Left hindlimb (tissue), 1 donor: Measurements from ENCODE around the gene KRTAP10-9.
"Not testable (repeated sequence)": the region's sequence is repeated elsewhere in the genome, so short reads cannot be mapped to it uniquely, and the experiment has no call there.

Experiments used
- DNase-seq: peaks from one replicate; pipeline ENCODE4 v3.0.0-alpha.2; 2018

The KRTAP10-9 gene

DNA sequence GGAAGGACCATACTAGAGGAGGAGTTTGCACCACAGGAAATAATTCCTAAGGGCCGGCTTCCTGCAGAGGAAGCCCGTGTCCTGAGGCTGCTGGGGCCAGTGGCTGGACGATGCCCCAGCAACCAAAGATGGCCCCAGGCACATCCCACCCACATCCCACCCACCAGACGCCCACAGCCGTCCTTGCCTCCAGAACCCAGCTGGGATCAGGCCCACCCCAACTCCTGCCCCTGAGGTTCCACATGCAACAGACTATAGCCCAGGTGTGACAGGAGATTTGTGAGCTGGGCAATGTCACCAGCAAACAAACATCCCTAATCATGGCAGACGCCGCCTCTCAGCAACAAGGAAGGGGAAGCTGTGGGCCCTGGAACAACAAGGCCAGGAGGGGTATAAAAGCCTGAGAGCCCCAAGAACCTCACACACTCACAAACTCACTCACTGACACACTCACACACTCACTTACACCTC, at the start of gene KRTAP10-9:
TSS of gene KRTAP10-9 (plus strand) at position 421 of the 471 bp plus-strand sequence. CDS start 79 bp downstream, outside the sequence.
- DNase-seq, result no peak

GRCh38 chr21:44578371-44579055, 48.4 kb upstream of the KRTAP10-9 start:
- DNase-seq, result no peak

- no peak for DNase-seq
These were observed 47.6 kb upstream of the KRTAP10-9 start for GRCh38 chr21:44579056-44579832.

DNA sequence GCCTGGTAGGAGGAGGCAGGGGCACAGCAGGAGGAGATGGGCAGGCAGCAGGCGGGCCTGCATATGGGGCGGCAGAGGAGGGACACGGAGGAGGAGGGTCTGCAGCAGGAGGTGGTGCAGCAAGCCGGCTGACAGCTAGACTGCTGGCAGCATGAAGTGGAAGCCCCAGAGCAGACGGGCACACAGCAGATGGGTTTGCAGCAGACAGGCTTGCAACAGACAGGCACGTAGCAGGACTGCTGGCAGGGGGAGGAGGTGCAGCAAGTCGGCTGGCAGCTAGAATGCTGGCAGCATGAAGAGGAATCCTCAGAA, 47.1 kb upstream of the KRTAP10-9 start:
- no peak for DNase-seq

DNA sequence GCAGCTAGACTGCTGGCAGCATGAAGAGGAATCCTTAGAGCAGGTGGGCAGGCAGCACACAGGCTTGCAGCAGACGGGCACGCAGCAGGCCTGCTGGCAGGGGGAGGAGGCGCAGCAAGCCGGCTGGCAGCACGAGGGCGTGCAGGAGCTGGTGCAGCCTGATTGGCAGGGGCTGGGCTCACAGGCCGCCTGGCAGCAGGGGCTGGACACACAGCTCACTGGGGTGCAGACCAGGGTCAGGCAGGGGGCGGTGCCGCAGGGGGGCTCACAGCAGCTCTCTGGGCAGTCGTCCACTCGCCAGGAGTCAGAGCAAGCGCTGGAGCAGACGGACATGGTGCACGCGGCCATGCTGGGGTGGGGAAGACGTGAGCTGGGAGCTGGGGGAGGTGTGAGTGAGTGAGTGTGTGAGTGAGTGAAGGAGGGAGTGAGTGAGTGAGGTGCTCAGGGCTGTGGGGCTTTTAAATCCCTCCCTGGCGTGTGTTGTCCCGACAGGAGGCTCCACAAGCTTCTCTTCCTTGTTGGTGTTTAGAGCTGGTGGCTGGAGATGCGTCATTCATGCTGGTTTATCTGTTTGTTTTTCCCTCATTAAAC, 46.6 kb upstream of the KRTAP10-9 start, which contains the start of gene KRTAP10-5:
TSS of gene KRTAP10-5 (minus strand) at position 374 of the 591 bp plus-strand sequence. CDS start at position 348, 26 bp downstream.
- DNase-seq, result not testable (repeated sequence)

GRCh38 chr21:44581158-44581557, 45.7 kb upstream of the KRTAP10-9 start:
- DNase-seq, result no peak

- no peak for DNase-seq
These were observed 44.8 kb upstream of the KRTAP10-9 start for GRCh38 chr21:44582055-44582454.

DNA sequence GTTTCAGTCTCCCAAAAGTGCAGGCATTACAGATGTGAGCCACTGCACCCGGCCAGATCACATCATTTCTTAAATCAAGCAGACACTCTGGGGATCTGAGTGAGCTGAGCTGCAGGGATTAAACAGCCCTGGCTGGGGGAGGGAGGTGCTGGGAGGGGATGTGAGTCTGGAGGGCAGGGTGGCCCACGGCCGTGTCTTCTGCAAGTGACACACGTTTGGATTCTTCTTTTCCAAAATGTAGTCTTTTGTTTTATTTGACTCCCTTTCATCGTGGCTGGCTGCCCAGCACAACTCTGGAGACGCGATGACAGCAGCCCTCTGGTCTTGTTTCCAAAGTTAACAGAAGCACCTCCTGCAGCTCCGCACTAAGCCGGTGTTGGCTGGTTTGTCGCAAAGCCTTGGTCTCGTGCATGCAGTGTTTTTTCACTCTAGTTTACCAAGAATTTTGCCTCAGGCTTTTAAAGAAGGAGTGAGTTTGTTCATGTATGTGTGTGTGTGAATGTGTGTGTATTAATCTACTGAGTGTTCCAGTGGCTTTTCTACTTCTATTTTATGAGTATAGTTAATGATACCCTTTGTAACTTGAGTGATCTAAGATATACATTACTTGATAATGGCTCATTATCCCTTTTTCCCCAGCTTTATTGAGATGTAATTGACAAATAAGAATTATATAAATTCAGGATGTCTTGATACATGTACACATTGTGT, 43.6 kb upstream of the KRTAP10-9 start:
- DNase-seq, result no peak

- DNase-seq, result no peak
These were observed 43.1 kb upstream of the KRTAP10-9 start for GRCh38 chr21:44583800-44584147.

DNA sequence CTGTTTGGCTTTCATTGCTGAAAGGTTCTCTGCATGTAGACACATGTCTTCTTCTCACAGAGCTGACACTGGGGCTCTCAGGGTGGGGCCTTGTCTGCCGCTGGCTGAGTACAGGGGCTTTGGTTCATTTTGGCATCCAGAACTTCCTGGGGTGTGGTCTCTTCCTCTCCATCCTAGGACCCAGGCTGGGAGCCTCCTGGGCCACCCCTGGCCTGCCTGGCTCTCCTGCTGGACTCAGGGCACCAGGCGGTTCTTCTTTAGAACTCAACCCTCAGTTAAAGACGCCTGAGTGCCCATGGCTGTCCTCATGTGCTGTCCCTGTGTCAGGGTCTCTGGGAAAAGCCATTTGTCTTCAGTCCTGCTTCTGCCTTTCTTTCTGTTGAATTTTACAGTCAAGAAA, 41.0 kb upstream of the KRTAP10-9 start:
- no peak for DNase-seq

DNA sequence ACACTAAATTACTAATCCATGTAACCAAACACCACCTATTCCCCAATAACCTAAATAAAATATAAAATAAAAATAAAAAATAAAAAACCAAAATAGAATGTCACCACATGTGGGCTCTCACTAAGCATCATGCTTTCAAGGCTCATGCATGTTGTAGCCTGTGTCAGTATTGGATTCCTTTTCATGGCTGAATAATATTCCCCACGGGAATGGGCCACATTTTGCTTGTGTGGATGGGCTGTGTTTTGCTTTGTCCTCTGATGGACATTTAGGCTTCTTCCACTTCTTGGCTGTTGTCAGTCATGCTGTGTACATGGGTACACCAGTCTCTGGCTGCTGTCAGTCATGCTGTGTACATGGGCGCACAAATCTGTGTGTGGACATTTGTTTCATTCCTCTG, 37.8 kb upstream of the KRTAP10-9 start:
- DNase-seq, result no peak

- DNase-seq, result no peak
These were observed 37.1 kb upstream of the KRTAP10-9 start for GRCh38 chr21:44589586-44590305.

DNA sequence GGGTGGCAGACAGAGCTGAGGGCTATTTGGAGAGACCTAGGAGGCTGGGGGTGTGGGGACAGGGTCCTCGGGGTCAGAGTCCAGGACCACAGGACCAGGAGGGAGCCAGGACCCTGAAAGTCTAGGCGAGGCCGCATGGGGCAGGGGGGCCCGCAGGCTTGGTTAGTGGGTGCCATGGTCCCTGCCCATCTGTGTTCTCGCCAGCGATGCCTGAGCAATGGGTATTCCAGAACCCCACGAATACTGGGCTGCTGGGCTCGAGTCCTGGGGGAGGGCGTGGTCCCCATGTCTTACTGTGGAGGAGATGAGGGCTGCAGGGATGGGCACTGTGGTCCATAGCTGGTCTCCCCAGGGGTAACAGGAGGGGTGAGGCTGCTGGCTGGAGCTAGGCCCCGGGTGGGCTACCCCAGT, 36.6 kb upstream of the KRTAP10-9 start:
- DNase-seq, result no peak

GRCh38 chr21:44590897-44591800, 35.7 kb upstream of the KRTAP10-9 start:
- not testable (repeated sequence) for DNase-seq

GRCh38 chr21:44591801-44592130, 35.1 kb upstream of the KRTAP10-9 start:
- DNase-seq, result not testable (repeated sequence)

GRCh38 chr21:44592446-44593311, 34.2 kb upstream of the KRTAP10-9 start, which contains the start of gene KRTAP10-6:
Gene KRTAP10-6 (minus strand): TSS chr21:44592505. CDS start chr21:44592484, 21 bp downstream.
- DNase-seq, result no peak

GRCh38 chr21:44593598-44594405, 33.1 kb upstream of the KRTAP10-9 start:
- no peak for DNase-seq

GRCh38 chr21:44594406-44594916, 32.4 kb upstream of the KRTAP10-9 start:
- no peak for DNase-seq

- no peak for DNase-seq
These were observed 31.4 kb upstream of the KRTAP10-9 start for GRCh38 chr21:44595524-44595923.
